Lower leg skin (tissue), 4 donors: ENCODE measurements around the gene PGF. TPM values are rescaled to one million over a fixed set of nuclear protein-coding genes. Genes with fewer than 3 reads are reported as not detected.

Experiments
- DNase-seq, 2 donors: peaks; one replicate each; pipeline ENCODE4 v3.0.0-alpha.2; 2019; ENCODE audit warnings: low spot score in 2 of 2
- H3K4me3 ChIP-seq: fragments of 200-600 bp; sonication (generic); 2 replicates; pipeline ENCODE4 v1.5.1; 2017; ENCODE audit warnings: mild to moderate bottlenecking, low read depth; ENCODE audit not compliant: poor library complexity, severe bottlenecking
- CTCF ChIP-seq, 3 donors: fragments of 450-650 bp; IDR thresholded peaks; one replicate each; pipeline ENCODE4 v1.5.1; 2016; ENCODE audit warnings: antibody characterized with exemption in 3 of 3, mild to moderate bottlenecking in 3 of 3, moderate library complexity in 2 of 3
- POLR2A ChIP-seq, 2 donors: fragments of 450-650 bp; IDR thresholded peaks; one replicate each; pipeline ENCODE4 v1.6.1; 2016 to 2017; ENCODE audit warnings: antibody characterized with exemption in 2 of 2, mild to moderate bottlenecking in 1 of 2, moderate library complexity in 1 of 2
- WGBS, 2 donors: methylation state at CpG; one replicate each; pipeline ENCODE4 v1.1.5; 2018; 5-methylcytosine and 5-hydroxymethylcytosine counted together
- intact Hi-C: fragments of 100-400 bp; cut with DNase I; formaldehyde crosslinking; loops from one replicate; pipeline ENCODE4 v1.15.0; 2023; ENCODE audit warnings: low total_unique reads
- total RNA-seq, 4 donors: library from RNA; depleted of rRNA; stranded (reverse); fragments of >200 nt; gene quantifications; one replicate each; pipeline ENCODE4 v1.1.0, GENCODE V29; 2016

PGF gene
- total RNA-seq, 4 donors from 2014 or later: 9.8 to 22.3 (median 14.0) TPM

GRCh38 chr14:74956027-74956279 lies 556 bp upstream of the PGF start:
- no peak for DNase-seq
- intact Hi-C loops: no loop called here
- TF ChIP-seq CTCF (IDR thresholded peaks at IDR 0.05) (no peak), POLR2A (IDR thresholded peaks at IDR 0.05) (no peak)
- no peak overlapping the region for H3K4me3 ChIP-seq
- WGBS, 2 donors: 76 to 78% methylated on average over 9 of the region's 9 CpGs

GRCh38 chr14:74954947-74955228 lies 509 bp downstream of the PGF start:
- H3K4me3 ChIP-seq: peak overlapping the region; percentile 51
- intact Hi-C loops: loop anchor here (5.0 kb wide), 1 partner anchor 127 kb away; no protein-coding TSS in a partner anchor
- no peak for DNase-seq
- TF ChIP-seq CTCF (IDR thresholded peaks at IDR 0.05) (no peak), POLR2A (IDR thresholded peaks at IDR 0.05) (no peak)
- 0 to 4% methylated on average over 3 of the region's 3 CpGs for WGBS, 2 donors

- intact Hi-C loops: loop anchor here (5.0 kb wide), 1 partner anchor 128 kb away; no protein-coding TSS in a partner anchor
- 36 to 42% methylated on average over 8 to 18 of the region's 18 CpGs for WGBS, 2 donors
- no peak overlapping the region for H3K4me3 ChIP-seq
- TF ChIP-seq CTCF (IDR thresholded peaks at IDR 0.05) (no peak), POLR2A (IDR thresholded peaks at IDR 0.05) (no peak)
- no peak for DNase-seq
Measured at GRCh38 chr14:74954232-74954946, 1.0 kb downstream of the PGF start.

GRCh38 chr14:74953686-74954085 lies 1.7 kb downstream of the PGF start:
- intact Hi-C loops: loop anchor here (5.0 kb wide), 1 partner anchor 129 kb away; no protein-coding TSS in a partner anchor

GRCh38 chr14:74952697-74953484 lies 2.5 kb downstream of the PGF start:
- H3K4me3 ChIP-seq: no peak overlapping the region
- TF ChIP-seq CTCF (IDR thresholded peaks at IDR 0.05) (no peak), POLR2A (IDR thresholded peaks at IDR 0.05) (no peak)
- DNase-seq: no peak
- intact Hi-C loops: loop anchor here (5.0 kb wide), 1 partner anchor 129 kb away; no protein-coding TSS in a partner anchor
- 59 to 68% methylated on average over 18 of the region's 18 CpGs for WGBS, 2 donors

More at GRCh38 chr14:74953686-74954085, 1.7 kb downstream of the PGF start:
- no peak overlapping the region for H3K4me3 ChIP-seq
- TF ChIP-seq CTCF (IDR thresholded peaks at IDR 0.05): no peak
- TF ChIP-seq POLR2A (IDR thresholded peaks at IDR 0.05): no peak
- WGBS, 2 donors: 86 to 93% methylated on average over 5 of the region's 5 CpGs
- no peak for DNase-seq
